GM12874 (cell line): ENCODE measurements around the gene LARP1.

Experiments
- TF ChIP-seq, protein P1 (sequence below): IDR thresholded peaks from 2 replicates; pipeline ENCODE4 v1.5.1; 2011; ENCODE audit warnings: low read depth, mild to moderate bottlenecking, control low read depth, low read length, moderate library complexity; ENCODE audit not compliant: insufficient read depth

LARP1 gene

GRCh38 chr5:154761046-154761736, 6.0 kb downstream of the LARP1 start:
- TF ChIP-seq, protein P1, sequence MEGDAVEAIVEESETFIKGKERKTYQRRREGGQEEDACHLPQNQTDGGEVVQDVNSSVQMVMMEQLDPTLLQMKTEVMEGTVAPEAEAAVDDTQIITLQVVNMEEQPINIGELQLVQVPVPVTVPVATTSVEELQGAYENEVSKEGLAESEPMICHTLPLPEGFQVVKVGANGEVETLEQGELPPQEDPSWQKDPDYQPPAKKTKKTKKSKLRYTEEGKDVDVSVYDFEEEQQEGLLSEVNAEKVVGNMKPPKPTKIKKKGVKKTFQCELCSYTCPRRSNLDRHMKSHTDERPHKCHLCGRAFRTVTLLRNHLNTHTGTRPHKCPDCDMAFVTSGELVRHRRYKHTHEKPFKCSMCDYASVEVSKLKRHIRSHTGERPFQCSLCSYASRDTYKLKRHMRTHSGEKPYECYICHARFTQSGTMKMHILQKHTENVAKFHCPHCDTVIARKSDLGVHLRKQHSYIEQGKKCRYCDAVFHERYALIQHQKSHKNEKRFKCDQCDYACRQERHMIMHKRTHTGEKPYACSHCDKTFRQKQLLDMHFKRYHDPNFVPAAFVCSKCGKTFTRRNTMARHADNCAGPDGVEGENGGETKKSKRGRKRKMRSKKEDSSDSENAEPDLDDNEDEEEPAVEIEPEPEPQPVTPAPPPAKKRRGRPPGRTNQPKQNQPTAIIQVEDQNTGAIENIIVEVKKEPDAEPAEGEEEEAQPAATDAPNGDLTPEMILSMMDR = no peak

DNA sequence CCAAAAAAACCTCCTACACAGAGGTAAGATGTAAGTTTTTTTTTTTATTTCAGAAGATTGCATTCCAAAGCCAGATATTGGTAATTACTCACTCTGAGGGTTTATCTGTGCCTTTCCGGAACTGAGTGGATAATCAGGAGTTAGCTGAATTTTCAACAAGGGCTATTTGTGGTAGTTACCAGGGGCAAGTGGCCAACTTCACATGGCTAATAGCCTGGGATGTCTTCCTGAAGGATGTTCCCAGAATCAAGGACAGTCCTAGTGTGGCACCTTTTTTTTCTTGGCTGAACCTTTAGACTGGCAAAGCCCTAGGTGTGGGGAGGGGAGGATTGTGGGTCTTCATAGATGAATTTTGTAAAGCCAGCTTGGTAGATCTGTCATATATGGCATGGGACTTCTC, 7.1 kb downstream of the LARP1 start:
- TF ChIP-seq, protein P1 = no peak

GRCh38 chr5:154762700-154763099, 7.5 kb downstream of the LARP1 start:
- TF ChIP-seq, protein P1 = no peak

DNA sequence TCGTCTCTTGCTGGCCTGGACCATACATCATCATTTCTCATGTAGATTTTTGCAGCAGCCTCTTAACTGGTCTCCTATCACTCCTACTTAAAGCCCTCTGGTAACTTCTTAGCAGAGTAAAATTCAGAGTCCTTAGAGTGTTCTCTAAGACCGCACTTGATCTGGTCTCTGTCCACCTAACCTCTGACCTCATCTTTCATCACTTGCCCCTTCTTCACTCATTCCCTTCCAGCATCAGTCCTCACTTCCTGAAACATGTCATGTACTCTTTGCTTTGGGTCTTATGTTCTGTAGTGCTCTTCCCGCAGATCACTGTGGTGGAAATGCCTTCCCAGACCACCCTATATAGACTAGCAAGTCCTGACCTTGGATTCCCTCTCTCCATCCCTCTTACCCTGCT, 9.8 kb downstream of the LARP1 start:
- TF ChIP-seq, protein P1 = no peak

DNA sequence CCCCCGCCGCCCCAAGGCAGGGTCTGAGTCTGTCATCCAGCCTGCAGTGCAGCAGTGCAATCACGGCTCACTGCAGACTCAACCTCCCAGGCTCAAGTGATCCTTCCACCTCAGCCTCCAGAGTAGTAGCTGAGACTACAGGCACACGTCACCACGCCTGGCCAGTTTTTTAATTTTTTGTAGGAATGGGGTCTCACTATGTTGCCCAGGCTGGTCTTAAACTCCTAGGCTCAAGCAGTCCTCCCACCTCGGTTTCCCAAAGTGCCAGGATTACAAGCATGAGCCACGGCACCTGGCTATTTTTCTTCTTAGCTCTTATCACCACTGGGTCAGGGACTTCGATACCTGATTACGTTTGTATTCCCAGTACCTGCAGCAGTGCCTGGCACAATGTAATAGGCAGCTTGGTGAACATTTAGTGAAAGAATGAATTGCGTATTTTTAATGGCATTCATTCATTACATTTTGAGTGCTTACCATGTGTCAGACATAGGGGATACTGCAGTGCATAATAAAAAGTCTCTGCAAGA, 10.3 kb downstream of the LARP1 start:
- TF ChIP-seq, protein P1 = no peak

- TF ChIP-seq, protein P1 = no peak
These were observed 11.5 kb downstream of the LARP1 start for GRCh38 chr5:154766558-154767281.

DNA sequence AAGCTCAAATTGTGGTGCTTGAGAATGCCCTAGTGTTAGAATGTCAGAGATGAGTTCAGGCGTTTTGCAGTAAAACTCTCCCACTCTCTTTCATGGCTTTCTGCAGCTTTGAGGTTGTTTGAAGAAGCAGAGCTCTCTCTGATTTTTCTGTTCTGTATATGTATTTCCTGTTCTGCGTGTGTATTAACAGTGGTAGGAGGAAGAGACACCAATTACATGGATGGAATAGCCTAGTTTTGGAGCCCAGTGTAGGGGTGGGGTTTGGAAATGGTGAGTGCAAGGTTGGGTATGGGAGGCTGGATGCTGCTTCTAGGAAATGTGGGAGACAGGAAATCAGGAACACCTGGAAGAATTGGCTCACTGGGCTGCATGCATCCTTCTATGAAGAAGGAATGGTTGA, 12.4 kb downstream of the LARP1 start:
- TF ChIP-seq, protein P1 = no peak
